DMS114 treated with DMSO at 0.1 percent for 48 hours (cell line): ENCODE results near the gene ADAMTSL1.

Source experiments
- DNase-seq: peaks from one replicate; lab custom pipeline; 2025; ENCODE audit not compliant: unreplicated experiment; lab: John Stamatoyannopoulos, UW

The ADAMTSL1 gene

GRCh38 chr9:18604767-18605730 is 131.1 kb downstream of the ADAMTSL1 start:
- no peak for DNase-seq

- DNase-seq, result no peak
These were observed 131.8 kb downstream of the ADAMTSL1 start for GRCh38 chr9:18605766-18606180.

GRCh38 chr9:18606281-18606680 is 132.3 kb downstream of the ADAMTSL1 start:
- no peak for DNase-seq

GRCh38 chr9:18606846-18607245 is 132.9 kb downstream of the ADAMTSL1 start:
- DNase-seq, result no peak

- no peak for DNase-seq
These were observed 134.4 kb downstream of the ADAMTSL1 start for GRCh38 chr9:18608371-18608770.

GRCh38 chr9:18610956-18611355 is 137.0 kb downstream of the ADAMTSL1 start:
- no peak for DNase-seq

- DNase-seq, result no peak
These were observed 138.0 kb downstream of the ADAMTSL1 start for GRCh38 chr9:18611971-18612370.

GRCh38 chr9:18614116-18614515 is 140.2 kb downstream of the ADAMTSL1 start:
- DNase-seq, result no peak

GRCh38 chr9:18614651-18615050 is 140.7 kb downstream of the ADAMTSL1 start:
- no peak for DNase-seq

GRCh38 chr9:18616976-18617375 is 143.0 kb downstream of the ADAMTSL1 start:
- no peak for DNase-seq

- no peak for DNase-seq
These were observed 143.8 kb downstream of the ADAMTSL1 start for GRCh38 chr9:18617759-18618158.

- DNase-seq, result no peak
These were observed 144.9 kb downstream of the ADAMTSL1 start for GRCh38 chr9:18618862-18619261.

GRCh38 chr9:18622186-18622836 is 148.4 kb downstream of the ADAMTSL1 start:
- DNase-seq, result no peak

- DNase-seq, result no peak
These were observed 149.5 kb downstream of the ADAMTSL1 start for GRCh38 chr9:18623221-18624079.

GRCh38 chr9:18626046-18626698 is 152.2 kb downstream of the ADAMTSL1 start:
- no peak for DNase-seq

- DNase-seq, result no peak
These were observed 155.2 kb downstream of the ADAMTSL1 start for GRCh38 chr9:18629136-18629535.

GRCh38 chr9:18632632-18633403 is 158.9 kb downstream of the ADAMTSL1 start:
- no peak for DNase-seq

- DNase-seq, result no peak
These were observed 162.8 kb downstream of the ADAMTSL1 start for GRCh38 chr9:18636781-18637180.

- no peak for DNase-seq
These were observed 164.7 kb downstream of the ADAMTSL1 start for GRCh38 chr9:18638371-18639249.
